Caco-2 (cell line): Measurements from ENCODE around the gene USP32. TPM values are rescaled to one million over a fixed set of nuclear protein-coding genes. Genes with fewer than 3 reads are reported as not detected.

Experiments used
- BruUV-seq: library from RNA; stranded (reverse); fragments of 400-500 nt; replicated peaks from 2 replicates; lab custom pipeline; 2021; lab: Mats Ljungman, UMichigan
- CTCF ChIA-PET: fragments of 300-600 bp; sonication (Branson Sonifier 250); formaldehyde crosslinking; loops from one replicate; lab custom pipeline; 2022; ENCODE audit warnings: antibody characterized with exemption; lab: Charles Lee
- POLR2A ChIA-PET: fragments of 300-600 bp; sonication (Branson Sonifier 250); formaldehyde crosslinking; loops from one replicate; lab custom pipeline; 2022; ENCODE audit warnings: antibody characterized with exemption; lab: Charles Lee
- DNase-seq, 2 experiments: peaks; one replicate each; pipeline versions ENCODE4 v3.0.0 to v3.0.0-alpha.2; 2020 to 2022
- H3K27me3 ChIP-seq: replicated peaks from 2 replicates; pipeline ENCODE4 v1.6.0; 2011; ENCODE audit warnings: low read length; ENCODE audit not compliant: control insufficient read depth, insufficient read depth
- H3K36me3 ChIP-seq: 2 replicates; pipeline ENCODE4 v1.5.1; 2011; ENCODE audit warnings: low read length; ENCODE audit not compliant: control insufficient read depth, insufficient read depth
- H3K4me1 ChIP-seq: fragments of 250-450 bp; sonication (Bioruptor Pico); 2 replicates; pipeline ENCODE4 v1.5.1; 2020; ENCODE audit warnings: mild to moderate bottlenecking
- H3K4me3 ChIP-seq: 2 replicates; pipeline ENCODE4 v1.5.1; 2011; ENCODE audit warnings: low read depth, mild to moderate bottlenecking, control low read depth, low read length
- H3K9me3 ChIP-seq: fragments of 250-450 bp; sonication (Bioruptor Pico); 2 replicates; pipeline ENCODE4 v1.5.1; 2020; ENCODE audit warnings: mild to moderate bottlenecking, moderate library complexity
- H3K27ac Mint-ChIP-seq: one replicate; pipeline ENCODE4 v1.8.0; 2022; ENCODE audit warnings: mixed read lengths; ENCODE audit not compliant: unreplicated experiment
- H3K27me3 Mint-ChIP-seq: one replicate; pipeline ENCODE4 v1.8.0; 2022; ENCODE audit warnings: mixed read lengths; ENCODE audit not compliant: insufficient read depth, unreplicated experiment
- H3K36me3 Mint-ChIP-seq: one replicate; pipeline ENCODE4 v1.8.0; 2022; ENCODE audit warnings: mild to moderate bottlenecking, mixed read lengths; ENCODE audit not compliant: insufficient read depth, unreplicated experiment
- H3K4me1 Mint-ChIP-seq: one replicate; pipeline ENCODE4 v1.8.0; 2022; ENCODE audit warnings: low read depth, mixed read lengths; ENCODE audit not compliant: unreplicated experiment
- H3K4me3 Mint-ChIP-seq: one replicate; pipeline ENCODE4 v1.8.0; 2022; ENCODE audit warnings: mild to moderate bottlenecking, moderate library complexity, mixed read lengths; ENCODE audit not compliant: unreplicated experiment
- H3K9me3 Mint-ChIP-seq: one replicate; pipeline ENCODE4 v1.8.0; 2022; ENCODE audit warnings: mixed read lengths; ENCODE audit not compliant: unreplicated experiment
- intact Hi-C: fragments of 100-400 bp; cut with micrococcal nuclease; formaldehyde crosslinking; loops from one replicate; pipeline ENCODE4 v1.10.0; 2022; ENCODE audit not compliant: unreplicated experiment
- total RNA-seq: library from RNA; stranded (reverse); gene quantifications from 2 replicates; pipeline ENCODE4 v1.2.3, GENCODE V29; 2022
- TF ChIP-seq, protein P1 (sequence below), 2 experiments: fragments of 200-600 bp in 1 of 2; IDR thresholded peaks; 1 replicate in 1 of 2; 2 replicates in 1 of 2; pipeline versions ENCODE4 v1.5.1 to v1.8.0; 2011 to 2022; ENCODE audit warnings: antibody characterized with exemption in 1 of 2, control low read depth in 1 of 2, inconsistent platforms in 1 of 2, low read depth in 1 of 2, low read length in 1 of 2, mild to moderate bottlenecking in 1 of 2, moderate library complexity in 1 of 2; ENCODE audit not compliant: insufficient read depth in 1 of 2, severe bottlenecking in 1 of 2, unreplicated experiment in 1 of 2

USP32 gene
- total RNA-seq, 1 experiment from 2014 or later: 53.3 TPM

DNA sequence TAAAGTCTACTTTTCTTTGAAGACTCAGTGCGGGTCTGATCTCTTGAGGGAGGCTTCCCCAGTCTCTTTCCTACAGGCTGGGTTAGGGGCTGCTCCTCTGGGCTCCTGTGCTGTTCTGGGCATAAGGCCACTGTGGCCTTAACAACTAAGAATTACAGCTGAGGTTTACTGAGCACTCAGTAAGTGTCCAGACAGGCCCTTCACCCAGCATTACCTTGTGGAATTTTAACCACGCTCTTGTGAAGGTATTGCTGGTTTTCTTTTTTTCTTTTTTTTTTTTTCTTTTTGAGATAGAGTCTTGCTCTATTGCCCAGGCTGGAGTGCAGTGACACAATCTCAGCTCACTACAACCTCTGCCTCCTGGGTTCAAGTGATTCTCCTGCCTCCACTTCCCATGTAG, 245.7 kb downstream of the USP32 start:
- Histone ChIP-seq H3K27me3 (no peaks in the 10 kb centered on the region), H3K9me3 (no peaks in the 10 kb centered on the region), H3K4me3 (no peak overlapping the region), H3K36me3 (no peaks in the 10 kb centered on the region), H3K4me1 (peaks cover 54% of the 10 kb centered on the region)
- H3K36me3 Mint-ChIP-seq: no peaks in the 10 kb centered on the region
- H3K9me3 Mint-ChIP-seq: no peaks in the 10 kb centered on the region
- ChIA-PET POLR2A (no interaction called here), CTCF (no interaction called here)
- H3K4me1 Mint-ChIP-seq: peaks cover 65% of the 10 kb centered on the region
- DNase-seq: no peak
- peaks cover 3% of the 10 kb centered on the region for H3K27me3 Mint-ChIP-seq
- no peak overlapping the region for H3K27ac Mint-ChIP-seq
- no TSS peak for BruUV-seq
- intact Hi-C loops: no loop called here
- no peak overlapping the region for H3K4me3 Mint-ChIP-seq
- TF ChIP-seq, protein P1, sequence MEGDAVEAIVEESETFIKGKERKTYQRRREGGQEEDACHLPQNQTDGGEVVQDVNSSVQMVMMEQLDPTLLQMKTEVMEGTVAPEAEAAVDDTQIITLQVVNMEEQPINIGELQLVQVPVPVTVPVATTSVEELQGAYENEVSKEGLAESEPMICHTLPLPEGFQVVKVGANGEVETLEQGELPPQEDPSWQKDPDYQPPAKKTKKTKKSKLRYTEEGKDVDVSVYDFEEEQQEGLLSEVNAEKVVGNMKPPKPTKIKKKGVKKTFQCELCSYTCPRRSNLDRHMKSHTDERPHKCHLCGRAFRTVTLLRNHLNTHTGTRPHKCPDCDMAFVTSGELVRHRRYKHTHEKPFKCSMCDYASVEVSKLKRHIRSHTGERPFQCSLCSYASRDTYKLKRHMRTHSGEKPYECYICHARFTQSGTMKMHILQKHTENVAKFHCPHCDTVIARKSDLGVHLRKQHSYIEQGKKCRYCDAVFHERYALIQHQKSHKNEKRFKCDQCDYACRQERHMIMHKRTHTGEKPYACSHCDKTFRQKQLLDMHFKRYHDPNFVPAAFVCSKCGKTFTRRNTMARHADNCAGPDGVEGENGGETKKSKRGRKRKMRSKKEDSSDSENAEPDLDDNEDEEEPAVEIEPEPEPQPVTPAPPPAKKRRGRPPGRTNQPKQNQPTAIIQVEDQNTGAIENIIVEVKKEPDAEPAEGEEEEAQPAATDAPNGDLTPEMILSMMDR (IDR thresholded peaks at IDR 0.05; ENCODE audit: insufficient read depth in 1 of 2, low read depth in 1 of 2, low read length in 1 of 2, severe bottlenecking in 1 of 2, unreplicated experiment in 1 of 2): no peak

DNA sequence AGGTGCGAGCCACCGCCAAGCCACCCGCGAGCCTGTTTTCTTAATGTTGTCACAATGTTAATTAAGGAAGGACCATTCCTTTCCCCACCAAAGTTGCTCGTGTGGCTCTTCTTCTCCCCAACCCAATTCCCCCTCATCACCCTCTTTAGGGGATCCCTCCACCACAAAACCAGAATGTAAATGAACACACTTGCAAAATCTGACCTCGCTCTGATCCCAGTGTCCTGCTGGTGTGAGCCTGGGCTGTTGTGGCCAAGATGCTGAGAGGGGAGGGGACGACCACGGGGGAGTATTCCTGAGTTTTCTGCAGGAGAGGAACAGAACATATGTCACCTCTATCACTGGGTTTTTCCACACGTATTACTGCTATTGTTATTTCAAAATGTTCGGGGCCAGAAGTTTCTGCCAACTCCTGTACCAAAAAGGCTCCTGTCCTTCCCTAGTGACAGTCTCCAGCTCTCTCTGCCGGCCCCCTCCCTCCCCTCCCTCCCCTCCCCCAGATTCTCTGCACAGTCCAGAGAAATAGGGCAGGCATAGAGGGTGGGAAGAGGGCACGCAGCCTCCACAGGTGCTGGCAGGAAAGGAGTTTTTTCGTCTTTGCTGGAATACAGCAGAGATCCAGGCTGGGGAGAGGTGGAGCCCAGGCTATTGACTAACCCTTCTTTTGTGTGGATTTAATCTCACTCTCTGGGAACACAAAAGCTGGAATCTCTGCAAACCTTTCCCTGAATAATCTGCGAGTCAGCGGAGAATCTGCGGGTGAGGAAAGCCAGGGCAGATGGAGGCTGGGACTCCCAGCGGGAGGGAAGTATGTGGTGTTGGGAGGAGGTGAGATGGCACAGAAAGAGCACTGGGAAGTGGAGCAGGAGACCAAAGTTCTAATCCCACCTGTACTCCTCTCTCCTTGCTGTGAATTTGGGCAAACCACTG, 246.7 kb downstream of the USP32 start:
- H3K9me3 Mint-ChIP-seq: no peaks in the 10 kb centered on the region
- no peak overlapping the region for H3K4me3 ChIP-seq
- POLR2A ChIA-PET: no interaction called here
- H3K4me1 ChIP-seq: peaks cover 49% of the 10 kb centered on the region
- H3K4me3 Mint-ChIP-seq: no peak overlapping the region
- TF ChIP-seq, protein P1 (IDR thresholded peaks at IDR 0.05; ENCODE audit: insufficient read depth in 1 of 2, low read depth in 1 of 2, low read length in 1 of 2, severe bottlenecking in 1 of 2, unreplicated experiment in 1 of 2): no peak
- H3K27me3 Mint-ChIP-seq: peaks cover 3% of the 10 kb centered on the region
- no peak for DNase-seq
- CTCF ChIA-PET: no interaction called here
- no peaks in the 10 kb centered on the region for H3K27me3 ChIP-seq
- H3K36me3 ChIP-seq: no peaks in the 10 kb centered on the region
- intact Hi-C loops: no loop called here
- no peak overlapping the region for H3K27ac Mint-ChIP-seq
- no TSS peak for BruUV-seq
- H3K4me1 Mint-ChIP-seq: peaks cover 65% of the 10 kb centered on the region
- H3K36me3 Mint-ChIP-seq: no peaks in the 10 kb centered on the region
- no peaks in the 10 kb centered on the region for H3K9me3 ChIP-seq

DNA sequence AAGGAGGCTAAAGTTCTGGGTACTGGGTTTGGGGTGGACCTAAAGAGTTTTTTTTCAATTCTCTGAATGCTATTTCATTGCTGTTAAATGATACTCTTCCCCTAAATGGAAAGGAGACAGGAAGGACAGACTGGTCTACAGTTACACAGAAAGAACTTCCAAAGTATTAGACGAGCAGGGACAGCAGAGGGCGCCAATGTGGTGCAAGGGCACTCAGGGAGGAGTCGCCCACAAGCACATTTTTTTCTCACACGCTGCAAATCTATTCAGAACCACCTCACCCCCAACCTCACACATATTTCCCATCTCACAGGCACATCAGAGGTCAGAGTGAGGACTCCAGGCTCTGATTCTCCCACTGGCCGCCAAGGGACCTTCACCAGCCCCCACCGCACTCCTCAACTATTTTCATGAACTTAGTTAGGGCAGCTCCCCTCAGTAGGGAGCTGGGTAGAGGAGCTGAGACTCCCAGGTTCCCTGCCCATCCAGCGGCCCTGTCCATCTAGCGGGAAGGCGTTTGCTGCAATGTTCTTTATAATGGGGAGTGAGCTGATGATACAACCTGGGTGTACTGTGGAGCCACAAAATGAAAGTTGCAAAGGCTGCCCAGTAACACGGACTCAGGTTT, 248.9 kb downstream of the USP32 start:
- Mint-ChIP-seq H3K27ac (peak overlapping the region; percentile 46), H3K4me1 (peaks cover 52% of the 10 kb centered on the region), H3K36me3 (no peaks in the 10 kb centered on the region), H3K4me3 (peak overlapping the region; percentile 73), H3K27me3 (no peaks in the 10 kb centered on the region), H3K9me3 (no peaks in the 10 kb centered on the region)
- Histone ChIP-seq H3K9me3 (no peaks in the 10 kb centered on the region), H3K36me3 (no peaks in the 10 kb centered on the region), H3K27me3 (no peaks in the 10 kb centered on the region), H3K4me1 (peaks cover 30% of the 10 kb centered on the region), H3K4me3 (no peak overlapping the region)
- TF ChIP-seq, protein P1 (IDR thresholded peaks at IDR 0.05; ENCODE audit: insufficient read depth in 1 of 2, low read depth in 1 of 2, low read length in 1 of 2, severe bottlenecking in 1 of 2, unreplicated experiment in 1 of 2): peak; percentile 86
- CTCF ChIA-PET: interaction anchor here (0.5 to 1.4 kb wide), 5 partner anchors 32 to 378 kb away, joined by 3 to 8 read pairs (median 3); no protein-coding TSS in a partner anchor
- POLR2A ChIA-PET: no interaction called here
- peak; percentile 92 to 93 for DNase-seq
- BruUV-seq: no TSS peak
- intact Hi-C loops: loop anchor here (1.0 kb wide), 4 partner anchors 27 to 293 kb away; no protein-coding TSS in a partner anchor
